GM21576 (cell line): Measurements from ENCODE around the gene CLIP3.
"Not testable (repeated sequence)": the region's sequence is repeated elsewhere in the genome, so short reads cannot be mapped to it uniquely, and the experiment has no call there.

Experiments
- ATAC-seq: cut with Tn5 transposase; IDR thresholded peaks from one replicate; pipeline ENCODE4 v1.9.1; 2021; ENCODE audit warnings: mild to moderate bottlenecking, moderate library complexity; ENCODE audit not compliant: unreplicated experiment

CLIP3 gene

GRCh38 chr19:36032251-36033104, at the start of gene CLIP3:
Gene CLIP3 (minus strand): TSS chr19:36032873. CDS start chr19:36032357, 516 bp downstream.
- ATAC-seq = no peak

GRCh38 chr19:36081894-36082293, 49.2 kb upstream of the CLIP3 start:
- ATAC-seq = no peak

- no peak for ATAC-seq
Observed at GRCh38 chr19:36081385-36081784, 48.7 kb upstream of the CLIP3 start.

- no peak for ATAC-seq
Observed at GRCh38 chr19:36079389-36079945, 46.8 kb upstream of the CLIP3 start.

GRCh38 chr19:36073121-36073876, 40.6 kb upstream of the CLIP3 start:
- no peak for ATAC-seq

GRCh38 chr19:36072081-36072480, 39.4 kb upstream of the CLIP3 start:
- no peak for ATAC-seq

GRCh38 chr19:36068810-36069499, 36.3 kb upstream of the CLIP3 start:
- not testable (repeated sequence) for ATAC-seq

GRCh38 chr19:36067681-36068080, 35.0 kb upstream of the CLIP3 start:
- ATAC-seq = no peak

- ATAC-seq = no peak
Observed at GRCh38 chr19:36064826-36065225, 32.2 kb upstream of the CLIP3 start.

GRCh38 chr19:36061367-36061766, 28.7 kb upstream of the CLIP3 start:
- ATAC-seq = no peak

GRCh38 chr19:36060430-36060829, 27.8 kb upstream of the CLIP3 start:
- ATAC-seq = no peak

GRCh38 chr19:36059180-36059910, 26.7 kb upstream of the CLIP3 start:
- no peak for ATAC-seq

GRCh38 chr19:36058481-36059179, 26.0 kb upstream of the CLIP3 start:
- ATAC-seq = no peak

- ATAC-seq = peak; percentile 71
Observed at GRCh38 chr19:36054733-36055686, 22.3 kb upstream of the CLIP3 start, which contains the start of gene WDR62. Gene WDR62 (plus strand): TSS chr19:36054897. CDS start chr19:36054972, 75 bp downstream.

GRCh38 chr19:36054119-36054732, 21.6 kb upstream of the CLIP3 start, which contains the start of gene THAP8:
Gene THAP8 (minus strand): TSS chr19:36054285. CDS start chr19:36054217, 68 bp downstream.
- peak; percentile 77 for ATAC-seq

GRCh38 chr19:36051637-36052036, 19.0 kb upstream of the CLIP3 start:
- ATAC-seq = no peak

- ATAC-seq = no peak
Observed at GRCh38 chr19:36051236-36051635, 18.6 kb upstream of the CLIP3 start.

GRCh38 chr19:36049080-36049698, 16.5 kb upstream of the CLIP3 start:
- ATAC-seq = no peak
